DMS 273 (cell line): ENCODE data around the gene BANF2.
"Not testable (repeated sequence)": the region's sequence is repeated elsewhere in the genome, so short reads cannot be mapped to it uniquely, and the experiment has no call there.

Experiments used
- DNase-seq: peaks from one replicate; lab custom pipeline; 2025; ENCODE audit not compliant: unreplicated experiment; lab: John Stamatoyannopoulos, UW

The BANF2 gene

GRCh38 chr20:17682103-17682888 is 17.5 kb upstream of the BANF2 start, which contains the start of gene RRBP1:
Gene RRBP1 (minus strand): TSS chr20:17682242. CDS start chr20:17660507, 21,735 bp downstream.
- DNase-seq: peak; percentile 99

- no peak for DNase-seq
Observed at GRCh38 chr20:17682889-17683198, 16.9 kb upstream of the BANF2 start.

- DNase-seq: no peak
Observed at GRCh38 chr20:17683218-17684076, 16.3 kb upstream of the BANF2 start.

GRCh38 chr20:17684077-17684888 is 15.5 kb upstream of the BANF2 start:
- no peak for DNase-seq

GRCh38 chr20:17685168-17685567 is 14.6 kb upstream of the BANF2 start:
- DNase-seq: no peak

- DNase-seq: no peak
Observed at GRCh38 chr20:17687800-17688199, 12.0 kb upstream of the BANF2 start.

- DNase-seq: peak; percentile 39
Observed at GRCh38 chr20:17688965-17689364, 10.8 kb upstream of the BANF2 start.

- no peak for DNase-seq
Observed at GRCh38 chr20:17690144-17690543, 9.6 kb upstream of the BANF2 start.

GRCh38 chr20:17691758-17692157 is 8.0 kb upstream of the BANF2 start:
- no peak for DNase-seq

- DNase-seq: no peak
Observed at GRCh38 chr20:17693444-17694001, 6.2 kb upstream of the BANF2 start.

- DNase-seq: no peak
Observed at GRCh38 chr20:17694767-17695166, 5.0 kb upstream of the BANF2 start.

GRCh38 chr20:17696287-17696686 is 3.5 kb upstream of the BANF2 start:
- DNase-seq: no peak

GRCh38 chr20:17697171-17697570 is 2.6 kb upstream of the BANF2 start:
- no peak for DNase-seq

- no peak for DNase-seq
Observed at GRCh38 chr20:17698384-17698783, 1.4 kb upstream of the BANF2 start.

GRCh38 chr20:17700637-17701036 is 871 bp downstream of the BANF2 start:
- no peak for DNase-seq

GRCh38 chr20:17701826-17702225 is 2.1 kb downstream of the BANF2 start:
- DNase-seq: no peak

GRCh38 chr20:17704589-17705317 is 5.0 kb downstream of the BANF2 start:
- DNase-seq: no peak

- DNase-seq: no peak
Observed at GRCh38 chr20:17705916-17706315, 6.2 kb downstream of the BANF2 start.

- DNase-seq: no peak
Observed at GRCh38 chr20:17706632-17707031, 6.9 kb downstream of the BANF2 start.

- not testable (repeated sequence) for DNase-seq
Observed at GRCh38 chr20:17707951-17708350, 8.2 kb downstream of the BANF2 start.
